HG03565 (cell line): ENCODE data around the gene NMRK2.
"Not testable (repeated sequence)": the region's sequence is repeated elsewhere in the genome, so short reads cannot be mapped to it uniquely, and the experiment has no call there.

Experiments used
- ATAC-seq: cut with Tn5 transposase; IDR thresholded peaks from one replicate; pipeline ENCODE4 v1.9.1; 2021; ENCODE audit warnings: mild to moderate bottlenecking, moderate library complexity; ENCODE audit not compliant: unreplicated experiment

NMRK2 gene, protein sequence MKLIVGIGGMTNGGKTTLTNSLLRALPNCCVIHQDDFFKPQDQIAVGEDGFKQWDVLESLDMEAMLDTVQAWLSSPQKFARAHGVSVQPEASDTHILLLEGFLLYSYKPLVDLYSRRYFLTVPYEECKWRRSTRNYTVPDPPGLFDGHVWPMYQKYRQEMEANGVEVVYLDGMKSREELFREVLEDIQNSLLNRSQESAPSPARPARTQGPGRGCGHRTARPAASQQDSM

DNA sequence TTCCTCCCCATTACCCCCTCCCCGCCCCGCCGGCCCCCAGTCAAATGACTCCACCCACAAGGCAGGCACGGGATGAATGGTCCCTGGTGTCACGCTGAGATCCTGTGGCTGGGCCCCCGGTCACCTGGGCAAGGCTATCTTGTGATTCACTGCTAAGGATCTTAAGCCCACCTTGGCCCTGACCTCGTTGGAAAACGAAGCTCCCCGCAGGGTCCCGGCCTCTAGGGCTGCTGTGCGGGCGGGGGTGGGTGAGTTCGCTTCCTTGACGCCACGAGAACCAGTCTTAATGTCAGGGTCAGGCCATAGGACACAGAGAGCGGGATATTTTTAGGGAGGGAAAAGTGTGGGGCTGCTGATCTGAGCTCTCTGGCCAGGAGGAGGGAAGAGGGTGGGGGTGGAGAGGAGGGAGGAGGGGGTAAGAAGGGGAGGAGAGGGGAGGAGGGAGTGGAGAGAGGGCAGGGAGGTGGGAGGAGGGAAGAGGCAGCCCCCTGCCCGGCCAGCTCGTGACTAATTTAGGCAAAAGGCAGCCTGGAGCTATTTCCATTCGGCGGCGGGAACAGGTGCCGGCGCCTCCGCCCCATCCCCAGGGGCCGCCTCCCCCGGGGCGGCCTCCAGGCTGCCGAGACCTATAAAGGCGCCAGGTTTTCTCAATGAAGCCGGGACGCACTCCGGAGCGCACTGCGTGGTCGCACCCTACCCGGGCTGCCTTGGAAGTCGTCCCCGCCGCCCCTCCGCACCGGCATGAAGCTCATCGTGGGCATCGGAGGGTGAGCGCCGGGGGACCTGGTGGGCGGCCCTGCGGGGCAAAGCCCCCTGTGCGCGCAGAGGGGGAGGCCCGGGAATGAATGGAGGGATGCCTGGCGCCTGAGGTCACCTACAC is at the start of gene NMRK2:
Gene NMRK2, plus strand, starts transcription at position 139 of the 880 bp plus-strand sequence. Its CDS starts 603 bp downstream, at position 742.
- no peak for ATAC-seq

- ATAC-seq = no peak
Measured at GRCh38 chr19:3890591-3890990, 42.3 kb upstream of the NMRK2 start.

GRCh38 chr19:3893509-3894179 is 39.2 kb upstream of the NMRK2 start:
- ATAC-seq = no peak

DNA sequence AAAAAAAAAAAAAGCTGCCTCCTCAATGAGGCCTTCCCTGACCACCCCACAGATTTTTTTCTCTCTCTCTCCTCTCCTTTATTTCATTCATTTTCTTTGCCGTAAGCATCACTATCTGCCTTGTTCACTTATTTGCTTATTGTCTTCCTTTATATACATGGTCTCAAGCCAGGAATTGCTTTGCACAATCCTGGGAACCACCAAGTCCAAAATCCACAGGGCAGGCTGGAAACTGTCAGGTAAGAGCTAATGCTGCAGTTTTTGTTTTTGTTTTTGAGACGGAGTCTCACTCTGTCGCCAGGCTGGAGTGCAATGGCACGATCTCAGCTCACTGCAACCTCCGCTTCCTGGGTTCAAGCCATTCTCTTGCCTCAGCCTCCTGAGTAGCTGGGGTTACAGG is 37.9 kb upstream of the NMRK2 start:
- ATAC-seq = not testable (repeated sequence)

DNA sequence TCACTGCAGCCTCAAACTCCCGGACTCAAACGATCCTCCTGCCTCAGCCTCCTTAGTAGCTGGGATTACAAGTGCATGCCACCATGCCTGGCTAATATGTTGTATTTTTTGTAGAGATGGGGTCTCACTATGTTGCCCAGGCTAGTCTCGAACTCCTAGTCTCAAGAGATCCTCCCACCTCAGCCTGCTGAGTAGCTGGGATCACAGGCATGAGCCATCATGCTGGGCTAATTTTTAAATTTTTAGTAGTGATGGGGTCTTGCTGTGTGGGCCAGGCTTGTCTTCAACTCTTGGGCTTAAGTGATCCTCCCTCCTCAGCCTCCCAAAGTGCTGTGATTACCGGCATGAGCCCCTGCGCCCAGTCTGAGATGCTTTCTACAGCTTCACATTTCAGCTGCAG is 37.1 kb upstream of the NMRK2 start:
- no peak for ATAC-seq

- no peak for ATAC-seq
Measured at GRCh38 chr19:3897936-3898335, 34.9 kb upstream of the NMRK2 start.

GRCh38 chr19:3898426-3898825 is 34.4 kb upstream of the NMRK2 start:
- no peak for ATAC-seq

DNA sequence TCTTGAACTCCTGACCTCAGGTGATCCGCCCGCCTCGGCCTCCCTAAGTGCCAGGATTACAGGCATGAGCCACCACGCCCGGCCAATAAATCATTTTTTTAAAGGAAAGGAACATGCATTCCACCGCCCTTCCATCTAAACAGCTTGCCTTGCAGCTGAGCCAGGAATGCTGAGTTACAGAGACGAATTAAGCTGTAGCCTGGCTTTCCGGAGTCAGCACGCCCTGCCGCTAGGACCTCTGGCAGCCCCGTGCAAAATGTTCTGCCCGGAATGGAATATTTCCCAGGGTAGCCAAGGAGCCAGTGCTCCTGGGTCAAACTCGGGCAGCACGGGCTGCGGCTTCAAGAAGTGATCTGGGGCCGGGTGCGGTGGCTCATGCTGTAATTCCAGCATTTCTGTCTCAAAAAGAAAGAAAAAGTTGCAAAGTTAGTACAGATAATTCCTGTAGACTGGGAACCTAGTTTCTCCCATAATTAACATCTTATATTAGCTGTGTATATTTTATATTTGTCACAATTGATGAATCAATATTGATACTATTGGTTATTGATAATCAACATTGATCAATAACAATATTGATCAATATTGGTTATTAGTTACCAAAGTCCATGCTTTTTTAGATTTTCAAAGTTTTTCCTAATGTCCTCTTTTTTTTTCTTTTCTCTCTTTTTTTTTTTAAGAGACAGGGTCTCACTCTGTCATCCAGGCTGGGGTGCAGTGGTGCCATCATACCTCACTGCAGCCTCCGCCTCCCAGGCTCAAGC is 33.2 kb upstream of the NMRK2 start:
- ATAC-seq = no peak

DNA sequence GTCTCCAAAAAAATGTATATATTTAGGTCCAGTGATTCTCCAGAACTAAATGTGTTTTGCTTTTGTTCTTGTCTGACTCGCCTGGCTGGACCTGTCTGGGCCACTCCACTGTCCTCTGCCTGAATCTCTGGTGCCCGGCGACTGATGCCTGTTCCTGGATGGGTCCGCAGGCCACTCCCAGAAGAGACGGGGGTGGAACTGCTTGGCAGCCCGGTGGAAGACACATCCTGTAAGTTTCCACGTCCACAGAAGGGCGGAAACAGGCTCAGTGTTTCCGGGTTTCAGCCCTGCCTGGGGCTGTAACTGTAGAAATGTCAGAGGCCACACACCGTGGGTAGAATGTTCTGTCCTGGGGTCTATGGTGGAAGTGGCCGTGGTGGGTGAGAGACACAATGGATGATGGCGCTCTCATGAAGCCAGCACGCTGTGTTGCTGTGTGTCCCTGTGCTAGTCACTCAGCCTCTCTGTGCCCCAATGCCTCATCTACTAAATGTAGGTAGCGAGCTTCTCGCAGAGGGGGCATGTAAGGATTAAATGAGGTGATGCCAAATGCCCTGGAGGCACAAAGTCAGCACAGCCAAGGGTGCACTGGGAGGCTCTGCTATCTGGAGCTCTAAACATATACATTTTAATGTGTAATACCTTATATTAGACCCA is 30.4 kb upstream of the NMRK2 start:
- ATAC-seq = no peak

- no peak for ATAC-seq
Measured at GRCh38 chr19:3904233-3904632, 28.6 kb upstream of the NMRK2 start.

DNA sequence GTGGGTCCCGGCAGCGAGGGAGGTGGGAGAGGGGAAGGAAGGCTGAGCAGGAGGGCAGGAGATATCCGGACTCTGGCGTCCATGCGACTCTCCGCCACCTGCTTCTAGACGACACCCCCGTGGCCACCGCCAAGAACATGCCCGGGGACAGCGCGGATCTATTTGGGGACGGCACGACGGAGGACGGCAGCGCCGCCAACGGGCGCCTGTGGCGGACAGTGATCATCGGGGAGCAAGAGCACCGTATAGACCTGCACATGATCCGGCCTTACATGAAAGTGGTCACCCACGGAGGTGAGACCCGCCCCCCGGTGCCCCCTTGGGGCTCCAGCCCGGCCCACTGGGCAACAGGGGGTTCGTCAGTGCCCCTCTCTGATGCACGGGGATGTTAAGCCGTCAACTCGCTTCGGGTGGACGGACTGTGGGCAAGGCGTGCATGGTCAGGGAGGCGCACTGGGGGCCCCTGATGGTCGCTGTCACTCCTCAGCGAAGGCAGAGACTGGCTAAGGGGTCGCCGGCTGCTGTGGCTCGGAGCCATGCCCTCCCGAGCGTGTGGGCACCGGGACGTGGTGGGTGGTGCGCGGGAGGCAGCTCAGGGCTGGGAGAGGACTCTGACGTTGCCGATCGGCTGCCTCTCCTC is 25.1 kb upstream of the NMRK2 start:
- ATAC-seq = no peak

GRCh38 chr19:3908266-3909054 is 24.4 kb upstream of the NMRK2 start:
- ATAC-seq = no peak

DNA sequence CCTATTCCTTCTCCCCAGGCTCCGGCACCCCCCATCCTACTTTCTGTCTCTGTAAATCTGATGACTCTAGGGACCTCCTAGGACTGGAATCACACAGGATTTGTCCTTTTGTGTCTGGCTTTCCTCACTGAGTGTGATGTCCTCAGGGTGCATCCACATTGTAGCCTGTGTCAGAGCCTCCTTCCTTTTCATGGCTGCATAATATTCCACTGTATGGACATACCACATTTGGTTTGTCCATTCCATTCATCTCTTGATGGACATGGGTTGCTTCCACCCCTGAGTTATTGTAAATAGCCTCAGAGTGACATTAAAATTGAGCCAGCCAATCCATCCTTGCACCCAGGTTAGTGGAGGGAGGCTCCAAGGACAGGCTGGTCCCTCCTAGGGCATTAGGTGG is 22.8 kb upstream of the NMRK2 start:
- no peak for ATAC-seq

DNA sequence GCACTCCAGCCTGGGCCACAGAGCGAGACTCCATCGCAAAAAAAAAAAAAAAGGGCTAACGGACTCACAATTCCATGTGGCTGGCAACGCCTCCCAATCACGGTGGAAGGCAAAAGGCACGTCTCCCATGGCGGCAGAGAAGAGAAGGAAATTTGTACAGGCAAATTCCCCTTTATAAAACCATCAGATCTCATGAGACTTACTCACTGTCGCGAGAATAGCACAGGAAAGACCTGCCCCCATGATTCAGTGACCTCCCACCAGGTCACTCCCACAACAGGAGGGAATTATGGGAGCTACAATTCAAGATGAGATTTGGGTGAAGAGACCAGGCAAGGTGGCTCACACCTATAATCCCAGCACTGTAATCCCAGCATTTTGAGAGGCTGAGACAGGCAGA is 18.7 kb upstream of the NMRK2 start:
- ATAC-seq = no peak

DNA sequence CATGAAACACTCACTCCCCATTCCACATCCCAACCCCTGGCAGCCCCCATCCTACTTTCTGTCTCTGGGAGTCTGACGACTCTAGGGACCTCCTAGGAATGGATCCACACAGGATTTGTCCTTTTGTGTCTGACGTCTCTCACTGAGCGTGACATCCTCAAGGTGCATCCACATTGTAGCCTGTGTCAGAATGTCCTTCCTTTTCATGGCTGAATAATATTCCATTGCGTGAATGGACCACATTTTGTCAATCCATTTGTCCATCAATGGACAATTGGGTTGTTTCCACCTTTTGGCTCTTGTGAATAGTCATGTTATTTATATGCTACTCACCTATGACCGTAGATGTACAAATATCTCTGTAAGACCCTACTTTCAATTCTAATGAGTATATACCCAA is 16.8 kb upstream of the NMRK2 start:
- ATAC-seq = no peak

DNA sequence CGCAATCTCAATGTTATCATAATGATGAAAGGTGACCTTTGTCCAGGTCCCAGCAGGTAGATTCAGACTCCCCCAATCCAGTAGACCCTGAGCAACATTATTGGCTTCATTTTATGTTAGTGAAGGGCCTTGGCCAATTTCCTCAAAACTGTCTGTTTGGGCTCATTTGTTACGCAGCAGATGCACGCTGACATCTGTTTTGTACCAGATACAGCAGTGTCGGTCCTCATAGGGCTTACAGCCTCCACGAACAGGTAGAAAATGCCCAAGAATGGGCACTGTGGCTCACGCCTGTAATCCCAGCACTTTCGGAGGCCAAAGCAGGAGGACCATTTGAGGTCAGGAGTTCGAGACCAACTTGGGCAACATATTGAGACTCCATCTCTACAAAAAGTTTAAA is 13.1 kb upstream of the NMRK2 start:
- ATAC-seq = no peak

DNA sequence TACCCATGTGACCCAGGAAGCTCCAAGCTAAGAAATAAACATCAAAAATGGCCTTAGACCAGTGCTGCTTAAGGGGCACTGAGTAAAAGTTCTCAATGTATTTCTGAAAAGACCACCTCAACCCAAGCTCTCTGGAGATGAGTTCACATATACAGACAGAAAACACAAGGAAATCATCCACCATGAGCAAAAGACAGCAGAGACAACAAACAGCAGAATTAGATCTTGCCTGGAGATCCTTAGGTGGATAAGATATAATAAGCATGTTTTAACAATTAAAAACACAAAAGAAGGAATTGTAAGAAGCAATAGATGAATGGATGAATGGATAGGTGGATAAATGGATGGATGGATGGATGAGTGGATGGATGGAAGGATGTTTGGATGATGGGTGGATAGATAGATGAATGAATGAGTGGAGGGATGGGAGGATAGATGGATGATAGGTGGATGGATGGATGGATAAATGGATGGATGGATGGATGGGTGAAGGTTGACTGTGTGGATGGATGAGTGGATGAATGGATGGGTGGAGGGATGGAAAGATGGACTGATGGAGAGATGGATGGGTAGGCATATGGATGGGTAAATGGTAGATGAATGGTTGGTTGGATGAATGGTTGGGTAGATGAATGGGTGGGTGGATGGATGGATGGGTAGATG is 9.6 kb upstream of the NMRK2 start:
- no peak for ATAC-seq

DNA sequence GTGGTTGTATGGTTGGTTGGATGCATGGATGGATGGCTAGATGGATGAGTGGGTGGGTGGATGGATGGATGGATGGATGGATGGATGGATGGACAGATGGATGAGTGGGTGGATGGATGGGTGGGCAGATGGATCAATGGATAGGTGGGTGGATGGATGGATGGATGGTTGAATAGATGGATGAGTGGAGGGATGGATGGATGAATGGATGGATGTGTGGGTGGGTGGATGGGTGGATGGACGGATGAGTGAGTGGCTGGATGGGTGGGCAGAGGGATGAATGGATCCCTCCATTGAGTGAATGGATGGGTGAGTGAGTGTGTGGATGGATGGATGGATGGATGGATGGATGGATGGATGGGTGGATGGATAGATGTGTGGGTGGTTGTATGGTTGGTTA is 9.0 kb upstream of the NMRK2 start:
- ATAC-seq = no peak

GRCh38 chr19:3931041-3931440 is 1.8 kb upstream of the NMRK2 start:
- ATAC-seq = no peak
